ENCODE results near the gene NALCN.

Gene NALCN

DNA sequence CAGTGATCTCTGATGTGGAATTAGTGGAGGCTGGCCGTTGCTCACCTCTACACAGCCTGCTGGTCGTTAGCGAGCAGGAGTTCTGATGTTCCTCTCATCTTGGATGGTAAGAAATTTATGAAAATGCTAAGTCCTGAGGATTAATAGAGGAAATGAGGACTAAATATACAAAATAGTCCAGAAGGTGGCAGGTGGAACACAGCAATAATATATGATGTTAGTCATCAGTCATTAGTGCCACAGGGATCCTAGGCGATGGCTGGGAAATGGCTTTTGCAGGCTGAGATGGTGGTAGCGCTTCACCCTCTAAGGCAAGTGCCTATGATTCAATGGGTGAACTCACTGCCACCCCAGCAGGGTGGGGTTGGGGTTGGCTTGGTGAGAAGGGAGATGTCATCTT lies 403.1 kb downstream of the NALCN start:
- DNase-seq, result no peak

GRCh38 chr13:101010100-101010499 lies 406.2 kb downstream of the NALCN start:
- no peak for DNase-seq

- DNase-seq, result no peak
Measured at GRCh38 chr13:101007245-101007644, 409.1 kb downstream of the NALCN start.
